GM18951 (cell line): Measurements from ENCODE around the gene ITK.
"Not testable (repeated sequence)": the region's sequence is repeated elsewhere in the genome, so short reads cannot be mapped to it uniquely, and the experiment has no call there.

Experiments
- POLR2A ChIP-seq: IDR thresholded peaks from 4 replicates; pipeline ENCODE4 v1.6.1; 2011; ENCODE audit warnings: mild to moderate bottlenecking; ENCODE audit not compliant: insufficient read length, insufficient read depth; ENCODE audit errors: extremely low read depth
- in situ Hi-C: fragments of 300-500 bp; cut with MboI; formaldehyde crosslinking; loops from one replicate; pipeline ENCODE4 v1.12.0; 2022; ENCODE audit warnings: low sequenced_read_pairs, mixed read lengths, inconsistent platforms; ENCODE audit not compliant: unreplicated experiment

Gene ITK

DNA sequence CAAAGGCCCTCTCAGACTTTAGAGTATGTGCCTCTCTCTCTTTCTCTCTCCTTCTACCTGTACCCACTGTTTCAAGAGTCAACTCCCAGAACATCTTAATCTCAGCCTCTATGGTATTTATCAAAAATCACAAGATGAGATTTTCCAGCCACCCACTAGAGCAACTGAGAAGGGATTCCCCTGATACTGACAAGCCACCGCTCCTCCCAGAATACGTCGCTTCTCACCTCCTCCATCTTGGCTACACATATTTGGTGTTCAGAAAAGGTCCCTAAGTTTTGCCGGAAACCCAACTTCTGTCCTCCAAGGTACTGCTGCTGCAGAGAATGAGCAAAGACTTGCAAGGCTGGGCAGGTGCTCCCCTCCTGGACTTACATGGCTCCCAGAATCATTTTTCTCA lies 20.6 kb upstream of the ITK start:
- TF ChIP-seq POLR2A = no peak
- in situ Hi-C loops = no loop called here

DNA sequence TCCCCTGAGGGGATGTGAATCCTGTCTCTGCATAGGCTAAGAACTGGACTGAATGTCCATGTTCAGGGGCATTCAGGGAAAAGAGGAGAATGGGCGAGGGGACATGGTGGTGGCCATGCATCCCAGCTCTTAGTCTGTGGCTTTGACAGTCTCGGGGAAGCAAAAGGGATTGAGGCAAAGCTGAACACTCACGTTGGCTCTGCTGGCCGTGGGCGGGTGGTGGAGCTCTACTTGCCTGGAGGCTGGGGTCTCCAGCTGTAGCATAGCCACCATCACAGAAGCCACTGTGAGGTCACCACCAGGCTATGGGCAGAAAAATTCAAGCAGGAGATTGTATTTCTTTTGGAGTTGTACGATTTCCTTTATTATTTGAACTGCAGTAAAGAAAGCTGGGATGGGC lies 18.6 kb upstream of the ITK start:
- in situ Hi-C loops = no loop called here
- no peak for TF ChIP-seq POLR2A

DNA sequence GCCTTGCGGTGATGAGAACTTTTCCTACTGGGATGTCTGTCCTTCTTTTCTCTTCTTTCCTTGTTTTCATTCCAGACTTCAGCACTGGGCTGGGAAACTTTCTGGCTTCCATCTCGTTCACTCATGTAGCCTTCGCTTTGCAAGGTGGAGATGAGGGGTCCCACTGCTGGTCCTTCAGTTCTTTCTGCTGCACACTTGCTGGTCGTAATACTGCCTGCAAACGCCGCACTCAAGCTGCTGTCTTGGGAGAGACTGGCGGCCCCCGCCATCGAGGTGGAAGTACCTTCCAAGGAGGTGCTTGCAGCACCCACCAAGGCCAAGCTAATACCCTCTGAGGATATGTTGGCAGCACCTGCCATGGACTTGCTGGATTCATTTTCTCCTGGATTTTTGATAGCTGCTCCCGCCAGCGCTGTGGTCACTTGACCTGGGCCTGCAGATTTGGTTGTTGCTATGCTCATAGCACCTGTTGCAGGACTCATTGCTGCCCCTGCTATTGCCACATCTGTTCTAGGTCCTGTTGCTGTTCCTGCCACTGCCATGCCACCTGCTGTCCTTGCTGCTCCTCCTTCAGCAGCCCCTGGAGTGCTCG lies 17.6 kb upstream of the ITK start:
- TF ChIP-seq POLR2A = no peak
- in situ Hi-C loops = no loop called here

DNA sequence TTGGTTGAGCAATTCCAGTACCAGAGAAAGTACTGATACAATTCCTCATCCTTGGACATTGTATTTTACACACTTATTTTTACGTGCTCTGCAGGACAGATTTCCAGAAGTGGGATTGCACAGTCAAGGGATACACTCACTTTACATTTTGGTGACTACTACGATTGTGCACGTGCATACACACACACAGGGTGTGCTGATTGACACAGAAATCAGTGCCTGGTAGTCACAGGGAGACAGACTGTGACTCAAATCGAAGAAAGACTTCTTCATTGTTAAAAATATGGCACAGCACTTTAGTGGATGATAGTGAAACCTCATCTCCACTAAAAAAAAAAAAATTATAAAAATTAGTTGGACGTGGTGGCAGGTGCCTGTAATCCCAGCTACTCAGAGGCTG lies 16.1 kb upstream of the ITK start:
- TF ChIP-seq POLR2A = no peak
- in situ Hi-C loops = no loop called here

DNA sequence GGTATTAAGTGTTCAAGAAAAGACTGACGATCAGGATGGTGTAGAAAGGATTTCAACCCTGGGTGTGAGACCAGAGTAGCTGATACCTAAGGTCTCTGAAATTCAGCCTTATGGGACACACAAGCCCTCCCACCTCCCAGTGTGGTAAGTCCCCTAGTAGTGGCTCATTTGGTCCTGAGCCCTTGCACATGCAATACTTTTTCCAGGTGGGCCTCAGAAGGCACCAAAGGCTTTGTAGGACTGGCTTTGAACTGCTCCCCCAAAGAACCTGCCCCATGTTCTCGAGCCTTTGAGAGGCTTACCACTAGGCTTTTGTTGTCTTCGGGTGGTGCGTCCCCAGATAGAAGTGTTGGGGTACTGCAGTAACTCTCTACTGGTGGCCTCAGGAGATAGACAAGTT lies 15.4 kb upstream of the ITK start:
- no peak for TF ChIP-seq POLR2A
- in situ Hi-C loops = no loop called here

DNA sequence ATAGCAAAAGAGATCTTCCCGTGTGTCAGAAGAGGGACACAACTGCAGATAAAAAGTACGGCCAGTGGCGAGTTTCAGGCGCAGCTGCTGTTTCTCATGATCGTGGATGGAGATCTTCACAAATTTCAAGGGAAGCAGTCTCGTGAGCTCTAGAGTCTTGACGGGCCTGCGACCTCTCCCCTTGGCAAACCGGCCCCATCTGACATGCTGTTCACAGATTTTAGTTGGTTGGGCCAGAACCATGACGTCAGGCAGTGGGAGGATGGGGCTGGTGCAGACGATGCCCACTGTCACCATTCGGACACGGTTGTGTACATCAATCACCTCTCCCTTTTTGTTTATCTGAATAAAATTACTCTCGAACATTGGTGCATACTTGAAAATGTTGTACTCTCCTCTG lies 15.0 kb upstream of the ITK start:
- in situ Hi-C loops = no loop called here
- no peak for TF ChIP-seq POLR2A

DNA sequence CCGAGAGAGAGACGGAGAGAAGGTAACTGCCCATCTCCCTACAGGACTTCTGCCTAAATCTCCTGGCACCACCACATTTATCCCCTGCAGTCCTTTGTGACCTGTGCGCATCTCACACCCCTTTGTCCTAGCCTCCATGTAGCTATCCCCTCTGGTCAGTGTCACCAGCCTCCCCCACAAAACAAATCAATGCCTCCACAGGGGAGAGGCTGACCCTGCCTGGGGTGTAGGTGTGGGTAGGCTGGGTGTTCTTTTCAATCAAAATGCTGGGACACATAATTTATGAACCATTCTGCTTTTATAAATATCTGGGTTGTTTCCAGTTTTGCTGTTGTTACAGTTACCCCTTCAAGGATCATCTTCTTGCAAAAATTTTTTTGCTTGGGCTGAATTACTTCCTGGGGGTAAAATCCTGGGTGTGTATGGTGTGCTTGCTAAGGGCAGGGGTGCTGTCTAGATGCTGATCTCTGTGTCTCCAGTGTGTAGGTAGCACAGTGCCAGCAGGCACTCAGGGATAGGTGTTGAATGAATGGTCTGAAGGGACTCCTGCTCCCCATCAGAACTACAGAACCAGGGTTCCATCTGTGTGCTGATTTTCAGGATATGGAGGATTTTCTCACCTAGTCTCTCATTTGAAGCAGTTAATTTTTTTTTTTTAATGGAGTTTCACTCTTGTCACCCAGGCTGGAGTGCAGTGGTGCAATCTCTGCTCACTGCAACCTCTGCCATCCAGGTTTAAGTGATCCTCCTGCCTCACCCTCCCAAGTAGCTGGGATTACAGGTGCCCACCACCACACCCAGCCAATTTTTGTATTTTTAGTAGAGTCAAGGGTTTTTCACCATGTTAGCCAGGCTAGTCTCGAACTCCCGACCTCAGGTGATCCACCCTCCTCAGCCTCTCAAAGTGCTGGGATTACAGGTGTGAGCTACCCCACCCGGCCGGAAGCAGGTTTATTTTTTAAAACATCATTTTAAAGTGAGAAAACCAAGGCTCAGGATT lies 14.1 kb upstream of the ITK start, which contains the start of gene GARIN3:
TSS of gene GARIN3 (minus strand) at position 51 of the 1,000 bp plus-strand sequence. CDS start 96 bp downstream, outside the sequence.
- in situ Hi-C loops = no loop called here
- TF ChIP-seq POLR2A = no peak

DNA sequence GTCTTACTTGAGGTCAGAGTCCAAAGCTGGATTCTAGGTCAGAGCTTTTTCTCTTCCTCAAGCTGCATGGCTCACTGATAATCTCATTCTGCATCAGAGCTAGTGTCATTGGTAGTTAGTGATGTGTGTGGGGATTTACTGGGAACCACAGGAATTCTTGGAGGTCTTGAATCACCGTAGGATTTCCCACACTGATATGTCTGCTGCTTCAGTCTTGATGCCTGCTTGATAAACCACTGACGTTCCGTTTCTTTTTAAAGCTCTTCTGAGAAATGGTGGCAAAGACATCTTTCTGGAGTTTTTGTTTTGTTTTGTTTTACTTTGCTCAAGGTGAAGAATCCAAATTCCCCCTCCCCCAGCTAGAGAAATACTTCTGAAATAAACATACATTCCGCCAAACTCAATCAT lies 13.4 kb upstream of the ITK start:
- TF ChIP-seq POLR2A = no peak
- in situ Hi-C loops = no loop called here

DNA sequence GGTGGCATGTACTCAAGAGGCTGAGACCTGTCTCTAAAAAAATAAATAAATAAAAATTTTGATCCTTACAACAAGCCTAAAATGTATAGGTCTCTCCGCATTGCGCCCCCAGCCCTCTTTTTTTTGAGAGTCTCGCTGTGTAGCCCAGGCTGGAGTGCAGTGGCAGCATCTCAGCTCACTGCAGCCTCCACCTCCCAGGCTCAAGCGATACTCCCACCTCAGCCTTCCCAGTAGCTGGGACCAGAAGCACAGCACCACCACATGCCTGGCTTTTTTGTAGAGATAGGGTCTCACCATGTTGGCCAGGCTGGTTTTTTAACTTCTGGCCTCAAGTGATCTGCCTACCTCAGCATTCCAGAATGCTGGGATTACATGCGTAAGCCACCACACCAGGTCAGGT lies 12.4 kb upstream of the ITK start:
- in situ Hi-C loops = no loop called here
- no peak for TF ChIP-seq POLR2A

DNA sequence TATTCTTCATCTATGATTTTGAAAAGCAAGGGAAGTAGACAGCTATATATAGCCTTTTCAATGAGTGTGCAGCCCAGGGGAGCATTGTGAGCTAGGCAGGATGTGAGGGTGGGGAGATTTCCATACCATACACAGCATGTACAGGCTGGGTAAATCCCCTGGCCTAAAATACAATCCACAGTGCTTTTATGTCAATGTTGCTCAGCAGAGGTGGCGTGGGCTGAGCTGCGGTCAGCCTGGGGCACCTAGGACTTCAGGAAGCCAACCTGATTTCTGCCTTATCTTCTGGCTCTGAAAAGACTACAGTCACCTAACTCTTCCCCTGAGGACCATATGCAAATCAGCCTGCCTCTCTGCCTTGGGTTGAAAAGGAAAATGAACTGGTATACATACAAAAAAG lies 8.2 kb upstream of the ITK start:
- no peak for TF ChIP-seq POLR2A
- in situ Hi-C loops = no loop called here

DNA sequence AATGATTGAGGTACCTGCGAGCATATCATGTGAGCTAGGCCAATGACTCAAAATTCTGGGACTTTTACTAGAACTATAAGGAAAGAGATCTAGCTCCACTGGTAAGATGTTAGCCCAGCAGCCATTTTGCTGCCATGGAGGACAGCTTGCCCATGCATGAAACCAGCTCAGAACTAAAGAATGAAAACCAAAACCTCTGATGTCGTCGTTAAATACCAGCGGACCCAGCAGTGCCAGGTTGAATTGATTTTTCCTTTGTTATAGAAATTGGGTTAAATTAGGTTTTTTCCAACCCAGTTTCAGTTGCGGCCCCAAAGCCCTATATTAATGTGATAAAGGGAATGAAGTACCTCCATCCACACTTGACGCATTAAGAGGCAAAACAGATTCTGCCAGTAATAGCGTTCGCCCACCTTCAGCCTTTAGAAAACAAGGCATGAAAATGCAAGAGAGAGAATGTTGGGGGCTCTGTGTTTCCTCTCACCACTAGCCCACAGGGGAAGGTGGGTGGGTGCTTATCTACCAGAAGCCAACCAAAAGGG lies 5.5 kb upstream of the ITK start:
- in situ Hi-C loops = no loop called here
- no peak for TF ChIP-seq POLR2A

DNA sequence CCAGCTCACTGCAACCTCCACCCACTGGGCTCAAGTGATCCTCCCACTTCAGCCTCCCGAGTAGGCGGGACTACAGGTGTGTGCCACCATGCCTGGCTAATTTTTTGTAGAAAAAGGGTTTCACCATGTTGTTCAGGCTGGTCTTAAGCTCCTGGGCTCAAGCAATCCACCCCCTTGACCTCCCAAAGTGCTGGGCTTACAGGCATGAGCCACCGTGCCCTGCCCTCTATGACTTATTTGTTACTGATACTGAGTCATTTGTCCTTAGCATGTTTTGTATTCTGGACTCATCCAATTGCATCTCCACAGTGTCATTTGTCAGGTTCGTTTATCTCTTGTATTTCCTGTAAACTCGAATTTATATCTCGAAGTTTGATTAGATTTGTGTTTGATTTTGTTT lies 2.7 kb upstream of the ITK start:
- in situ Hi-C loops = no loop called here
- no peak for TF ChIP-seq POLR2A

DNA sequence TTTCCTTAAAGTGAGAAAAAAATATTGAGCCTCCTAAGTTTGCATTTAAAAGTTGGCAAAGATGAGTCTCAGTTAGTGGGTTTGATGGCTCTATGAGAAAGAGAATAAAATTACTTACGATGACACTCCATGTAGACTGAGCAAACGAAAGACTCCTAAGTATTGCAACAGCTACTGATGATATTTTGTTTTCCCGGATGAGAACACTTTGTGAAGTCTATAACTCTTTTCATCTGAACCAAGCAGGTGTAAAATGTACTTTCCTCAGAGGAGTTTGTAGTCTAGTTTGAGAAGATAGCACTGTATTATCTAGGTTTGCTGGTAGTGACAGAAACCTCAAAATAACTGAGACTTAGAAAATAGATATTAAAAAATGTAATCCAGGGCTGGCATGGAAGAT lies 1.7 kb upstream of the ITK start:
- no peak for TF ChIP-seq POLR2A
- in situ Hi-C loops = no loop called here

DNA sequence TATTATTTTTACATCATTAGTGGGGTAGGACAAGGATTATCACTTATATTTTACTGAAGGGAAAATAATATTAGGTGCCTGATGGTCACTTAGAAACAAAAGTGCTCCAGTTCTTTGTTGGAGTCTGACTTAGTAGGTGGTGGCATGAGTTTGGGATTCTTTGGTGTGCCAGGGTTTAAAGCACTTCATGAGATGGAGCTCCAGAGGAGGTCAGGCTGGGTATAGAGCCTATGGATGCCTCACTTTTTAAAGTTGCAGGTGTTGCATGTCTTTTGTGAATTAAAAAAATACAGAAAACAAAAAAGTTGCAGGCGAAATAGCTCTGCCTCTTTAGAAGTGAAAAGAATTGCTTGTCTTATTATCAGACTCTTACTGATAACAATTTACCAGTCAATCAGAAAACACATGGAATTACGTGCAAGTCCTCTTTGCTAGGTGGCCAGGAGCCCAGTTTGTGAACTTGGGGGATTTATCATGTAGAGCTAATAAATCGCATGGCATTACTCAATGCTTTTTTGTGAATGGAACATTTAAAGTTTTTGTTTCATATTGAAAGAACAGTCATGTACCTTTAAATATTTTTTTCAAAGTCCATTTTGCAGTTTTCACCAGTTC lies 1.6 kb downstream of the ITK start:
- TF ChIP-seq POLR2A = no peak

DNA sequence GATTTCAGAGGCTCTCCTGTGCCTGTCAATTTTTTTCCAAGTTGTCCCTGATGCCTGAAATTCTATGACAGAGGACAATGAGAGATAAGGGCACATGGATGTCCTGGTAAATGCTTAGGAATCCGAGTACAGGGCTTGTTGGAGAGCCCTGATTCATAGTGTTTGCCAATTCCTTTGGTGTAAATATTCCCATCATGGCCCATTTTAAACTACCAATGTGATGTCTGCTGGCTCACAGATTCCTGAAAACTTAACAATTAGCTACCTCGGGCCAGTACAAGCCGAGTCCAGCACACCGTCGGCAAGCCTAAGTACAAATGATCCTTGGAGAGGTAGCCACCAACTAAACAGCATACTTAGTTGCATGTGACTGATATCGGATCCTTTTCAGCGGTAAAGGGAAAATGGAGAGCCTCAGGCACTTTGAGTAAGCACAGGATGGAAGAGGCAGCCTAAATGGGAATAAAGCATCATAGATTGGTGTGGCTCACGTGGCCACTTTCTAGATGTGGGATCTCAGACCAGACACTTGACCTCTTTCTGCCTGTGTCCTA lies 3.6 kb downstream of the ITK start:
- in situ Hi-C loops = no loop called here
- no peak for TF ChIP-seq POLR2A

More for the DNA sequence above, 1.6 kb downstream of the ITK start:
- in situ Hi-C loops = no loop called here

DNA sequence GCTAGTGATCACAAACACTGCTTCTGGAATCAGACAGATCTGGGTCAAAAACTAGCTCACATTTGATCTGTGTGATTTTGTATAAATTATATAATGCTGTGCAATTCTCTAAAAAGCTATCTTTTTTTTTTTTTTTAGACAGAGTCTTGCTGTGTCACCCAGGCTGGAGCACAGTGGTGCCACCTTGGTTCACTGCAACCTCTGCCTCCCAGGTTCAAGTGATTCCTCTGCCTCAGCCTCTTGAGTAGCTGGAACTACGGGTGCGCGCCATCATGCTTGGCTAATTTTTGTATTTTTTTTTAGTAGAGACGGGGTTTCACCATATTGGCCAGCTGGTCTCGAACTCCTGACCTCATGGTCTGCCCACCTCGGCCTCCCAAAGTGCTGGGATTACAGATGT lies 4.5 kb downstream of the ITK start:
- in situ Hi-C loops = not testable (repeated sequence)
